ENCODE measurements around the gene ATP11B.

The ATP11B gene

GRCh38 chr3:182792901-182793662, at the start of gene ATP11B:
TSS of gene ATP11B (plus strand) at chr3:182793504. CDS start at chr3:182793760, 256 bp downstream.
- Mint-ChIP-seq H3K4me1 (peaks cover 22% of the 10 kb centered on the region), H3K9me3 (no peaks in the 10 kb centered on the region), H3K27ac (peak within 1 kb of the TSS; percentile 98), H3K27me3 (ENCODE audit: low read depth, poor library complexity) (peaks cover 12% of the 10 kb centered on the region), H3K36me3 (ENCODE audit: low read depth) (peaks cover 4% of the 10 kb centered on the region), H3K4me3 (peak within 1 kb of the TSS; percentile 98)
- DNase-seq = peak; percentile 75
- TF ChIP-seq CTCF (IDR thresholded peaks at IDR 0.05) = no peak

GRCh38 chr3:182746959-182747358, 46.3 kb upstream of the ATP11B start:
- Mint-ChIP-seq H3K27ac (peak overlapping the region; percentile 6), H3K4me3 (no peak overlapping the region), H3K27me3 (ENCODE audit: low read depth, poor library complexity) (no peaks in the 10 kb centered on the region), H3K4me1 (peaks cover 7% of the 10 kb centered on the region), H3K9me3 (peaks cover 1% of the 10 kb centered on the region), H3K36me3 (ENCODE audit: low read depth) (no peaks in the 10 kb centered on the region)
- no peak for TF ChIP-seq CTCF (IDR thresholded peaks at IDR 0.05)
- DNase-seq = no peak

GRCh38 chr3:182755308-182755707, 38.0 kb upstream of the ATP11B start:
- Mint-ChIP-seq H3K36me3 (ENCODE audit: low read depth) (no peaks in the 10 kb centered on the region), H3K4me1 (peaks cover 12% of the 10 kb centered on the region), H3K9me3 (peaks cover 16% of the 10 kb centered on the region), H3K27me3 (ENCODE audit: low read depth, poor library complexity) (peaks cover 3% of the 10 kb centered on the region), H3K4me3 (no peak overlapping the region), H3K27ac (no peak overlapping the region)
- no peak for DNase-seq
- no peak for TF ChIP-seq CTCF (IDR thresholded peaks at IDR 0.05)

- Mint-ChIP-seq H3K36me3 (ENCODE audit: low read depth) (no peaks in the 10 kb centered on the region), H3K4me1 (peaks cover 12% of the 10 kb centered on the region), H3K27ac (no peak overlapping the region), H3K9me3 (peaks cover 16% of the 10 kb centered on the region), H3K27me3 (ENCODE audit: low read depth, poor library complexity) (peaks cover 3% of the 10 kb centered on the region), H3K4me3 (no peak overlapping the region)
- no peak for TF ChIP-seq CTCF (IDR thresholded peaks at IDR 0.05)
- no peak for DNase-seq
These were observed 37.6 kb upstream of the ATP11B start for GRCh38 chr3:182755712-182756111.

- no peak for TF ChIP-seq CTCF (IDR thresholded peaks at IDR 0.05)
- Mint-ChIP-seq H3K4me1 (peaks cover 12% of the 10 kb centered on the region), H3K4me3 (no peak overlapping the region), H3K9me3 (no peaks in the 10 kb centered on the region), H3K27ac (no peak overlapping the region), H3K27me3 (ENCODE audit: low read depth, poor library complexity) (peaks cover 3% of the 10 kb centered on the region), H3K36me3 (ENCODE audit: low read depth) (no peaks in the 10 kb centered on the region)
- DNase-seq = no peak
These were observed 32.6 kb upstream of the ATP11B start for GRCh38 chr3:182760576-182761164.
